Muscle of arm (tissue), 12 donors: Measurements from ENCODE around the gene SSNA1. TPM values are rescaled to one million over a fixed set of nuclear protein-coding genes. Genes with fewer than 3 reads are reported as not detected.

Experiments
- DNase-seq: peaks from one replicate; pipeline ENCODE4 v3.0.0-alpha.2; 2013
- polyA plus RNA-seq, 12 donors: library from polyadenylated mRNA; unstranded; fragments of 120-200 nt; gene quantifications; one replicate each; pipeline ENCODE4 v1.2.1, GENCODE V29; 2013; ENCODE audit not compliant: insufficient read length in 12 of 12

Gene SSNA1
- polyA plus RNA-seq, 12 donors = 36.2 to 86.3 (median 45.8) TPM; not detected in 1

GRCh38 chr9:137149363-137149762 lies 39.1 kb upstream of the SSNA1 start:
- DNase-seq = no peak

- DNase-seq = no peak
These were observed 38.4 kb upstream of the SSNA1 start for GRCh38 chr9:137149942-137150616.

DNA sequence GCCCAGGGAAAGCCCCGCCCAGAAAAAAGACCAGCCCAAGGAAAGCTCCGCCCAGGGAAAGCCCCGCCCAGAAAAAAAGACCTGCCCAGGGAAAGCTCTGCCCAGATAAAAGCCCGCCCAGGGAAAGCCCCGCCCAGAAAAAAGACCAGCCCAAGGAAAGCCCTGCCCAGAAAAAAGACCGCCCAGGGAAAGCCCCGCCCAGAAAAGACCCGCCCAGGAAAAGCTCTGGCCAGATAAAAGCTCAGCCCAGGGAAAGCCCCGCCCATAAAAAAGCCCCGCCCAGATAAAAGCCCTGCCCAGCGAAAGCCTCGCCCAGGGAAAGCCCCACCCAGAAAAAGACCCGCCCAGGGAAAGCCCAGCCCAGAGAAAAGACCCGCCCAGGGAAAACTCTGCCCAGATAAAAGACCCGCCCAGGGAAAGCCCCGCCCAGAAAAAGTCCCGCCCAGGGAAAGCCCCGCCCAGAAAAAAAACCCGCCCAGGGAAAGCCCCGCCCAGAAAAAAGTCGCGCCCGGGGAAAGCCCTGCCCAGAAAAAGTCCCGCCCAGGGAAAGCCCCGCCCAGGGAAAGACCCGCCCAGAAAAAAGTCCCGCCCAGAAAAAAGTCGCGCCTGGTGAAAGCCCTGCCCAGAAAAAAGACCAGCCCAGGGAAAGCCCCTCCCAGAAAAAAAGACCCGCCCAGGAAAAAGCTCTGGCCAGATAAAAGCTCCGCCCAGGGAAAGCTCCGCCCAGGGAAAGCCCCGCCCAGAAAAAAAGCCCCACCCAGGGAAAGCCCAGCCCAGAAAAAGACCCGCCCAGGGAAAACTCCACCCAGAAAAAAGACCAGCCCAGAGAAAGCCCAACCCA lies 37.6 kb upstream of the SSNA1 start:
- DNase-seq = no peak

GRCh38 chr9:137152844-137153405 lies 35.6 kb upstream of the SSNA1 start:
- DNase-seq = no peak

DNA sequence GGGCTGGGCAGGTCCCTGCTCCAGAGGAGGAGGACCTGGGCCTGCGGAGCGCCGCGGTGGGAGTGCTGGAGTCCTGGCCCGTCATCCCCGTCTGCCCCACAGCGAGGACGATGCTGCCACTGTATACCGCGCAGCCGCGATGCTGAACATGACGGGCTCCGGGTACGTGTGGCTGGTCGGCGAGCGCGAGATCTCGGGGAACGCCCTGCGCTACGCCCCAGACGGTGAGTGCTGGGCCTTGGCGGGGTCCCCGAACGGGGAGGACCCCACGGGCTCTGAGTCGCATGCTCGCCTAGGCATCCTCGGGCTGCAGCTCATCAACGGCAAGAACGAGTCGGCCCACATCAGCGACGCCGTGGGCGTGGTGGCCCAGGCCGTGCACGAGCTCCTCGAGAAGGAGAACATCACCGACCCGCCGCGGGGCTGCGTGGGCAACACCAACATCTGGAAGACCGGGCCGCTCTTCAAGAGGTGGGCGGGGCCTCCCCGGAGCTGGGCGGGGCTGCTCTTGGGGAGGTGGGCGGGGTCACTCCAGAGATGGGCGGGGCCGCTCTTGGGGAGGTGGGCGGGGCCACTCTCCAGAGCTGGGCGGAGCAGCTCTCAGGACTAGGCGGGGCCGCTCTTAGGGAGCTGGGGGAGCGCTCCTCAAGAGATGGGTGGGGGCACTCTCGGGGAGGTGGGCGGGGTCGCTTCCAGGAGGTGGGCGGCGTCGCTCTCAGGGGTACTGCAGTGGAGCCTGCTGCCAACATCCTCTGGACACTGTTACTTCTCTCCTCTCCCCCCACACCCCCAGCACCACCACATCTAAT lies 31.7 kb upstream of the SSNA1 start:
- DNase-seq = no peak

- DNase-seq = no peak
These were observed 30.7 kb upstream of the SSNA1 start for GRCh38 chr9:137157618-137158415.

GRCh38 chr9:137158625-137159024 lies 29.9 kb upstream of the SSNA1 start:
- no peak for DNase-seq

- DNase-seq = no peak
These were observed 29.1 kb upstream of the SSNA1 start for GRCh38 chr9:137159105-137160053.

- no peak for DNase-seq
These were observed 28.4 kb upstream of the SSNA1 start for GRCh38 chr9:137160054-137160425.

DNA sequence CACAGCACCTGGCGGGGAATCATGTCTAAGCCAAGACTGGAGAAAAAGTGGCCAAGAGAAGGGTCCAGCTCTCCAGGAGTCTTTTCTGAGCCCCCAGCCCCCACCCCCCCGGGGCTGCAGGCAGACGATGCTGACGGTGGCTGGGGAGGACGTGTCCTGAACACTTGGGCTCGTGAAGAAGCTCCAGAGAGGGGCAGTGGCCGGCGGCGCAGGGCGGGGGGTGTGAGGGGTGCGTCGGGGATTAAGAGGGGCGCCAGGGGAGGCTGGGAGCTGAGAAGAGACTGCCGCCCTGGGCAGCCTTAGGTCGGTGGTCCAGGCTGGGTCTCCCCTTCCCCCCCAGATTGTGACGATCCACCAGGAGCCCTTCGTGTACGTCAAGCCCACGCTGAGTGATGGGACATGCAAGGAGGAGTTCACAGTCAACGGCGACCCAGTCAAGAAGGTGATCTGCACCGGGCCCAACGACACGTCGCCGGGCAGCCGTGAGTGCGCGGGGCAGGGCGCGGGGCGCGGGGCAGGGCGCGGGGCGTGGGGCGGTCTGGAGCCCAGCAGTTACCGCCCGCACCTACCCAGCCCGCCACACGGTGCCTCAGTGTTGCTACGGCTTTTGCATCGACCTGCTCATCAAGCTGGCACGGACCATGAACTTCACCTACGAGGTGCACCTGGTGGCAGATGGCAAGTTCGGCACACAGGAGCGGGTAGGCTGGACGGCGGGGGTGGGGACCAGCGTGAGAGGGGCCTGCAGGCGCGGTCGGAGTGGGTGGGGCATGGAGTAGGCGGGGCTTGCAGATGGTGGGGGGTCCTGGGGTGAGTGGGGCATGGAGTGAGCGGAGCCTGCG lies 27.5 kb upstream of the SSNA1 start:
- no peak for DNase-seq

DNA sequence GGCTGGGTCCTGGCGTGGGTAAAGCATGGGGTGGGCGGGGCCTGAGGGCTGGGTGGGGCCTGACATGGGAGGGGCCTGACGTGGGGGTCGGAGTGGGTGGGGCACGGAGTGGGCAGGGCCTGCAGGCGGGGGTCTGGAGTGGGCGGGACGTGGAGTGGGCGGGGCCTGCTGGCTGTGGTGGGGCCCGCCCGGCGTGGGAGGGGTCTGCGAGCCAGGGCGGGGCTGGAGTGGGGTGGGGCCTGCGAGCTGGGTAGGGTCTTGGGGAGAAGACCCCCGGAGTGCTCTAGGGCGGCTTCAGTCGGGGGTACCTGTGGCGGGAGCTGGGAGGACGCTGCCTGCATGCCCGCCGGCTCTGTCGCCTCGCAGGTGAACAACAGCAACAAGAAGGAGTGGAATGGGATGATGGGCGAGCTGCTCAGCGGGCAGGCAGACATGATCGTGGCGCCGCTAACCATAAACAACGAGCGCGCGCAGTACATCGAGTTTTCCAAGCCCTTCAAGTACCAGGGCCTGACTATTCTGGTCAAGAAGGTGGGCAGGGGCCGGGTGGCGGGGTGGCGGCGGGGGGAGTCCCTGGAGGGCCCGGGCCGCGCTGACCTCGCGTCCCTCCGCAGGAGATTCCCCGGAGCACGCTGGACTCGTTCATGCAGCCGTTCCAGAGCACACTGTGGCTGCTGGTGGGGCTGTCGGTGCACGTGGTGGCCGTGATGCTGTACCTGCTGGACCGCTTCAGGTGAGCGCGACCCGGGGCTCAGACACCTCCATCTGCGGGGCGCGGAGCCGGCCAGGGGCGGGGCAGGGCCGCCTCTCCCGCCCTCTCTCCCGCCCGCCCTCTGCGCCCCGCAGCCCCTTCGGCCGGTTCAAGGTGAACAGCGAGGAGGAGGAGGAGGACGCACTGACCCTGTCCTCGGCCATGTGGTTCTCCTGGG lies 26.7 kb upstream of the SSNA1 start:
- DNase-seq = no peak

GRCh38 chr9:137162505-137163364 lies 25.7 kb upstream of the SSNA1 start:
- DNase-seq = no peak

- DNase-seq = no peak
These were observed 25.1 kb upstream of the SSNA1 start for GRCh38 chr9:137163365-137163715.

GRCh38 chr9:137163805-137164204 lies 24.7 kb upstream of the SSNA1 start:
- DNase-seq = no peak

DNA sequence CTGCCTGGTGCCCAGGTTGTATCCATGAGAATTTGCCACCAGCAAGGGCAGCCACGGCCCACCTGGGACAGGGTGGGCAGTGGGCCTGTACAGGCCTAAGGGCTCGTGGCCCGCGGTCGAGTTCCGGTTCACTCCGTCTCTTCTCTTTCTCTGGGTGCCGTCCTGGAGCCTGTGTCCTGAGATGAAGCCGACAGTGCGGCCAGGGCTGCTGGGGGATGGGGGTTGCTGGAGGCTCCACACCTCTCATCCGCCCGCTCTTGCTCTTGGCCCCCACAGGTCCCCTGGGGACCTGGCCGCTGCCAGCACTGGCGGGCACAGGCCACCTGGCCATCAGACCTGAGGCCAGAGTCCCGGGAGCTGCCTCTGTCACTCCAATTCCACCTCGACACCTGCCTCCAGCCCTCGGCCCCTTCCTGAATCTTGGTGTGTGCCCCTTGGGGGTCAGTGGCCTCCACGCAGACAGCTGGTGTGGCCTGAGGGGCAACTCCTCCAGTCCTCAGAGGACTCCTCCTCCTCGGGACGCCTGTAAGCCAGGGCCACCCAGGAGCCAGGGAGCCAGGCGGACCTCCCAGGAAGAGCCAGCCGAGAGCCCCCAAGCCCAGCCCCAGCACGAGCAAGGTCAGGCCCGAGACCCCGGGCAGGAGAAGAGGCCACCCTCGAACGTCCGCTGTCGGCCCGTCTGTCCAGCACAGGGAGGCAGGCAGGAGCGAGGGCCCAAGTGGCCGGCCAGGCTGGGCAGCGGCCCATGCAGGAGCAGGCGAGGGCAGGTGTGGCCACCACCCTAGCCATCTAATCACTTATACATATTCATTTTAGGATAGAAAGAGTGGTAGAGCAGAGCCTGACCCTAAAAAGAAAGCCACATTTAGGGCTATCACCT lies 23.9 kb upstream of the SSNA1 start:
- no peak for DNase-seq

- no peak for DNase-seq
These were observed 23.1 kb upstream of the SSNA1 start for GRCh38 chr9:137165250-137165836.
